Uterus (tissue), 4 donors: Measurements from ENCODE around the gene GASK1A. TPM values are rescaled to one million over a fixed set of nuclear protein-coding genes. Genes with fewer than 3 reads are reported as not detected.
"Not testable (repeated sequence)": the region's sequence is repeated elsewhere in the genome, so short reads cannot be mapped to it uniquely, and the experiment has no call there.

Experiments used
- DNase-seq, 2 donors: peaks; one replicate each; pipeline ENCODE4 v3.0.0-alpha.2; 2019 to 2020
- H3K27ac ChIP-seq, 2 donors: fragments of 200-600 bp; sonication (generic); 1 replicate in 1 of 2; 2 replicates in 1 of 2; pipeline ENCODE4 v1.5.1; 2016 to 2018
- H3K27me3 ChIP-seq, 2 donors: fragments of 200-600 bp; sonication (generic); one replicate each; pipeline ENCODE4 v1.5.1; 2018 to 2019; ENCODE audit warnings: control low read depth in 1 of 2
- H3K36me3 ChIP-seq, 2 donors: fragments of 200-600 bp; sonication (generic); one replicate each; pipeline ENCODE4 v1.5.1; 2019; ENCODE audit warnings: control low read depth in 1 of 2
- H3K4me1 ChIP-seq, 2 donors: fragments of 200-600 bp; sonication (generic); one replicate each; pipeline ENCODE4 v1.5.1; 2018 to 2019; ENCODE audit warnings: control low read depth in 1 of 2
- H3K4me3 ChIP-seq, 2 donors: fragments of 200-600 bp; sonication (generic); 1 replicate in 1 of 2; 2 replicates in 1 of 2; pipeline ENCODE4 v1.5.1; 2018 to 2019; ENCODE audit warnings: mild to moderate bottlenecking in 1 of 2
- H3K9me3 ChIP-seq, 2 donors: fragments of 200-600 bp; sonication (generic); one replicate each; pipeline ENCODE4 v1.5.1; 2019; ENCODE audit warnings: control low read depth in 1 of 2
- CTCF ChIP-seq, 4 experiments: fragments of 200-600 bp in 2 of 4; fragments of 450-650 bp in 2 of 4; sonication (generic) in 2 of 4; IDR thresholded peaks; one replicate each; pipeline ENCODE4 v1.5.1; 2016 to 2019; ENCODE audit warnings: antibody characterized with exemption in 4 of 4, mild to moderate bottlenecking in 2 of 4, moderate library complexity in 1 of 4
- POLR2A ChIP-seq, 2 donors: fragments of 450-650 bp; IDR thresholded peaks; one replicate each; pipeline ENCODE4 v1.6.1; 2016; ENCODE audit warnings: antibody characterized with exemption in 2 of 2, mild to moderate bottlenecking in 1 of 2, moderate library complexity in 1 of 2
- intact Hi-C: fragments of 100-400 bp; cut with DNase I; formaldehyde crosslinking; loops from one replicate; pipeline ENCODE4 v1.15.1; 2023; ENCODE audit warnings: low total_unique reads
- total RNA-seq, 4 donors: library from RNA; depleted of rRNA in 3 of 4; stranded (reverse); fragments of >200 nt in 3 of 4; gene quantifications; one replicate each; pipeline versions ENCODE4 v1.1.0 to v1.2.4, GENCODE V29; 2014 to 2023
- donor health status: DM: yes; HTN: yes; CAD: no.

Gene GASK1A
- total RNA-seq, 4 donors from 2014 or later: 26.3 to 65.8 (median 48.0) TPM

DNA sequence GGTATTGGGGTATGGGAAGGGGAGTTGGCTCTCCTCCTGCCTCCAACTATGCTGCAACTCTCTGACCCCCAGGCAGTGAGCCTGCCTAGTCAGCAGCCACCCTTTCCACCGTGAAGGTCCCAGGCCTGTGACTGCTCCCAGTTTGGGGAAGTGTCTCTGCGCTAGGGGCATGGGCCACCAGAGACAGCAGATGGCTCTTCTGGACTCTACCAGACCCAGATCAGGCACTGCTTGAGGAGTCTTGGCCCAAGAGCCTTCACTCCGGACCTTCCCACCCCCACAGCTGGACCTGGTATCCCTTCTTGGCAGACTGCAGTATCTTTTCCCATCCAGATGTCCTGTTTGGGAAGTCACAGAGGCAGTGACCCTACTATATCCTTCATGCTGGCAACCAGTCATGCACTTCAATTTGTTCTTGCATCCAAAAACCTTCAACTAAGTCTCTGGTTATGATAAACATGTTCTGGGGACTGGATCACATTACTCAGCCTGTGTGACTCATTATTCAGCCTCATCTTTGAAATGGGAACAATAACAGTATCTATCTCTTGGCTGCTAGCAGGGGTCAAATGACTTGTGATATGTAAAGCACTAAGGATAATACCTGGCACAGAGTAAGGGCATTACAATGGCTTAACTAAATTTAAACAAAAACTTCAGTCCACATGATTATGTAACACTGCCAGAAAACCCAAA, 64.1 kb downstream of the GASK1A start:
- H3K36me3 ChIP-seq: no peaks in the 10 kb centered on the region
- no peak overlapping the region for H3K27ac ChIP-seq
- H3K4me3 ChIP-seq: no peak overlapping the region
- intact Hi-C loops: no loop called here
- TF ChIP-seq CTCF (IDR thresholded peaks at IDR 0.05) (no peak), POLR2A (IDR thresholded peaks at IDR 0.05) (no peak)
- no peaks in the 10 kb centered on the region for H3K27me3 ChIP-seq
- no peak for DNase-seq
- H3K9me3 ChIP-seq: peaks cover 0 to 7% of the 10 kb centered on the region in 2 donors
- no peaks in the 10 kb centered on the region for H3K4me1 ChIP-seq

DNA sequence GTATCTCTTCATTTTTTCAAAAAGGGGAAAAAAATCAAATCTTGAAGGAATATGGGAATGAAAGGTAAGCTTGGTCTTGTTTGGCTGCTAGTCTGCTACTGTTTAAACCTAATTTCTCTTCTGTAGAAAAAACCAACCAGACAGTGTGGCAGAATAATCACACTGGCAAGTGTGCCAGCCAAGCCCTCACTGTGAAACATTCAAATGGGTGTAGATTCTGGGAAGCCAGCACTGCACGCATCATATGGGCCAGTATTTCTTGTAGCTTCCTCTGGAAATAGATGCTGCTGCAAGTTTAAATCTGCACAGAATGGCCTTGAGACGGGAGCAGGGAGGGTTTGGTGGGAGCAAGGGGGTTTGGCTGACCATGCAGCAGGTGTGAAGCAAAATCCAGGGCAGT, 64.7 kb downstream of the GASK1A start:
- no peaks in the 10 kb centered on the region for H3K4me1 ChIP-seq
- no peak for TF ChIP-seq POLR2A (IDR thresholded peaks at IDR 0.05)
- no peak for TF ChIP-seq CTCF (IDR thresholded peaks at IDR 0.05)
- no peak for DNase-seq
- peaks cover 0 to 7% of the 10 kb centered on the region in 2 donors for H3K9me3 ChIP-seq
- no peak overlapping the region for H3K4me3 ChIP-seq
- no peak overlapping the region for H3K27ac ChIP-seq
- intact Hi-C loops: no loop called here
- no peaks in the 10 kb centered on the region for H3K36me3 ChIP-seq
- no peaks in the 10 kb centered on the region for H3K27me3 ChIP-seq

GRCh38 chr3:43045079-43045478, 66.0 kb downstream of the GASK1A start:
- DNase-seq, H3K27me3 ChIP-seq, intact Hi-C loops, H3K4me1 ChIP-seq, H3K36me3 ChIP-seq, H3K4me3 ChIP-seq, H3K27ac ChIP-seq: not testable (repeated sequence)
- peaks cover 0 to 17% of the 10 kb centered on the region in 2 donors for H3K9me3 ChIP-seq

- peaks cover 0 to 22% of the 10 kb centered on the region in 2 donors for H3K9me3 ChIP-seq
These were observed 67.5 kb downstream of the GASK1A start for GRCh38 chr3:43046583-43046982.

GRCh38 chr3:43048470-43048869, 69.4 kb downstream of the GASK1A start:
- Histone ChIP-seq H3K27ac (no peak overlapping the region), H3K4me1 (no peaks in the 10 kb centered on the region)
- intact Hi-C loops: no loop called here

More at GRCh38 chr3:43046583-43046982, 67.5 kb downstream of the GASK1A start:
- DNase-seq: no peak
- no peak overlapping the region for H3K27ac ChIP-seq
- no peak overlapping the region for H3K4me3 ChIP-seq
- TF ChIP-seq POLR2A (IDR thresholded peaks at IDR 0.05) (no peak), CTCF (IDR thresholded peaks at IDR 0.05) (no peak)
- H3K4me1 ChIP-seq: no peaks in the 10 kb centered on the region
- intact Hi-C loops: no loop called here
- H3K36me3 ChIP-seq: no peaks in the 10 kb centered on the region
- H3K27me3 ChIP-seq: no peaks in the 10 kb centered on the region

More at GRCh38 chr3:43048470-43048869, 69.4 kb downstream of the GASK1A start:
- Histone ChIP-seq H3K36me3 (no peaks in the 10 kb centered on the region), H3K4me3 (no peak overlapping the region), H3K9me3 (peaks cover 0 to 22% of the 10 kb centered on the region in 2 donors), H3K27me3 (no peaks in the 10 kb centered on the region)
- no peak for TF ChIP-seq CTCF (IDR thresholded peaks at IDR 0.05)
- no peak for DNase-seq
